Cardiac ventricle fibroblast (primary cell): Measurements from ENCODE around the gene THAP8. TPM values are rescaled to one million over a fixed set of nuclear protein-coding genes. Genes with fewer than 3 reads are reported as not detected.

ENCODE experiments used
- total RNA-seq: library from RNA; depleted of rRNA; stranded (reverse); fragments of >200 nt; gene quantifications from 2 replicates; pipeline ENCODE4 v1.2.3, GENCODE V29; 2015

The THAP8 gene
- 8.9 and 18.3 TPM in 2 replicates for total RNA-seq

GRCh38 chr19:36054119-36054732 is at the start of gene THAP8:
THAP8 (minus strand) TSS chr19:36054285; CDS start chr19:36054217, 68 bp downstream.

GRCh38 chr19:36054733-36055686 is 925 bp upstream of the THAP8 start, which contains the start of gene WDR62:
WDR62 (plus strand) TSS chr19:36054897; CDS start chr19:36054972, 75 bp downstream.

GRCh38 chr19:36032251-36033104 is 21.6 kb downstream of the THAP8 start, which contains the start of gene CLIP3:
CLIP3 (minus strand) TSS chr19:36032873; CDS start chr19:36032357, 516 bp downstream.

DNA sequence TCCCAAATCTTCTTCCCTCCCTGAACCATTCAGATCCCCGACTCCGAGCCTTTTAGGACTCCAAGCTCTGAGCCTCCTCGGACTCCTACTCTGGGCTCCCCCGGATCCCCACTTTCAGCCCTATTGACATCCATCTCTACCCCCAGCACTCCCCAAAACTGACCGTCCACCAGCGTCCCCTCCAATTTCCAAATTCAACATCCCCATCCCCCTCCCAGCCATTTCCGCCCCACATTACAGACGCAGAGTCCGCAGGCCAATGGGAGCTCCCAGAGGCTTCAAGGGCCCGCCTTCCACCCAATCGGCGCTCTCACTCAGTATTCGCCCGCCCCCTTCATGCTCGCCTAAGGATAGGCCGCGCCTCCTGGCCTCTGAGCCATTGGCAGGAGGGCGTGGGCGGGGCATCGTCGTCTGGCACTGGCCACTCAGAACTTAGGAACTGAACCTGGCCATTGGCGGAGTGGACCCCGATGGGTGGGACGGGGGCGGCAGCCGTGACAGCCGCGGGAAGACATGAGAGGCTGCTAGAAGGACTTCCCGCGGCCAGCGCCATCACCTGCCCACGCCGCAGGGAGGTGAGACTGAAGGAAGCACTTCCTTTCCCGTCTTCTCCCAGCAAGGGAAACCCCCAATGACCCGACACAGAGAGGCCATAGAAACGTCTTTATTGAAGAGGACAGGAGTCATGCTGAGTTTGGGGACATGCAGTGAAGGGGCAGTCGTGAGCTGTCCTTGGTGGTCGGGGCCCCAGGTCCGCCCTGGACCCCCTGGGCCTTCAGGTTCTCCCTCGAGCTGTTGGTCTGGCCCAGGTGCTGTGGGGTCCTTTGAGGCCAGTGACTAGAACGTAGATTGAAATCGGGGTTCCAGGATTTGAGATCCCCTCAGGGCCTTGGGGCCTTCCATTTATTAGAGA is 39.8 kb downstream of the THAP8 start, which contains the start of gene ALKBH6:
ALKBH6 (minus strand) TSS at position 202 of the 913 bp plus-strand sequence. CDS start 816 bp downstream, outside the sequence.

GRCh38 chr19:36008336-36008978 is 45.6 kb downstream of the THAP8 start, which contains the start of gene SYNE4:
SYNE4 (minus strand) TSS chr19:36008813; CDS start chr19:36008681, 132 bp downstream.

DNA sequence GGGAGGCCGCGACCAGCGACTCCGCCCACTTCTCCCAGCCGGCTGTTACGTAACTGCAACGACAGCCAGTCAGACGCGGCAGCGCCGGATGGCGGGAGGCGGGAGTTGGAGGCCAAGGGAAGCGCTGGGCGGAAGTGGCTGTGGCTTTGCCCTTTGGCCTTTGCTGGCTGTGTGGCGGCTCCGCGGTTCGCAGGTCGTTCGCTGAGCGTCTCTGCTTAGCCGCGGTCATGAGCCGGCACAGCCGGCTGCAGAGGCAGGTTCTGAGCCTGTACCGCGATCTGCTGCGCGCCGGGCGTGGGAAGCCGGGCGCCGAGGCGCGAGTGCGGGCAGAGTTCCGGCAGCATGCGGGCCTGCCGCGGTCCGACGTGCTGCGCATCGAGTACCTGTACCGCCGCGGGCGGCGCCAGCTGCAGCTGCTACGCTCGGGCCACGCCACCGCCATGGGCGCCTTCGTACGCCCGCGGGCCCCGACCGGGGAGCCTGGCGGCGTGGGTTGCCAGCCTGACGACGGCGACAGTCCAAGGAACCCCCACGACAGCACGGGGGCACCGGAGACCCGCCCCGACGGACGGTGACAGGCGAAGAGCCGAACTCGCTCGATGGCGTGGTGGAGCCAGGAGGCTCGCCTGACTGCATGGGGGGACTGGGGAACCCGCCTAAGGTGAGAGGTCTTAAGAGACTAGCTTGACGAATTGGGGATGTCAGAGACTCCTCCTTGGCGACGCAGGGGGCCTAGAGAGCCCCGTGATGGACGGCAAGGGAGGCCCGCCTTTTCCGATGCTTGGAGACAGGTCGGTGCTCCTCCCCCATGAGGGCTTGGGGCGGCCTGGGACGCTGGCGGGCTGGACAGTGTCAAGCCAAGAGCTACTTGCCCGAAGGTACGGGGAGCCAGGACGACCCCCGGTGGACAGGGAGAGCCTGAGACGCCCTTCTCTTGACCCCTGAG is 58.8 kb downstream of the THAP8 start, which contains the start of gene SDHAF1:
SDHAF1 (plus strand) TSS at position 141 of the 946 bp plus-strand sequence; CDS start at position 228, 87 bp downstream.

Other genes starting within 250 kb of the THAP8 start
- not detected in 2 replicates for gene PRODH2, start 241.4 kb downstream of the THAP8 start, total RNA-seq
- gene NPHS1, start 201.8 kb downstream of the THAP8 start, total RNA-seq, result not detected in 2 replicates
- 0.19 TPM in 1 of 2 replicates, not detected in the other for gene KIRREL2, start 197.4 kb downstream of the THAP8 start, total RNA-seq
- gene APLP1, start 185.7 kb downstream of the THAP8 start, total RNA-seq, result 4.4 and 5.5 TPM in 2 replicates
- gene NFKBID, start 153.7 kb downstream of the THAP8 start, total RNA-seq, result 3.6 and 4.7 TPM in 2 replicates
- gene HCST, start 151.8 kb downstream of the THAP8 start, total RNA-seq, result not detected in 2 replicates
- gene TYROBP, start 146.0 kb downstream of the THAP8 start, total RNA-seq, result not detected in 2 replicates
- gene LRFN3, start 117.9 kb downstream of the THAP8 start, total RNA-seq, result 15.5 and 20.4 TPM in 2 replicates
- gene SDHAF1, start 59.1 kb downstream of the THAP8 start, total RNA-seq, result 31.5 and 37.5 TPM in 2 replicates
- 0.87 TPM in 1 of 2 replicates, not detected in the other for gene SYNE4, start 45.5 kb downstream of the THAP8 start, total RNA-seq
- 17.2 and 20.0 TPM in 2 replicates for gene ALKBH6, start 40.1 kb downstream of the THAP8 start, total RNA-seq
- 27.1 and 34.3 TPM in 2 replicates for gene CLIP3, start 21.4 kb downstream of the THAP8 start, total RNA-seq
- gene WDR62, start 612 bp upstream of the THAP8 start, total RNA-seq, result 0.24 and 0.69 TPM in 2 replicates
- not detected in 2 replicates for gene OVOL3, start 56.9 kb upstream of the THAP8 start, total RNA-seq
- gene POLR2I, start 60.6 kb upstream of the THAP8 start, total RNA-seq, result 24.8 and 28.1 TPM in 2 replicates
- gene TBCB, start 61.2 kb upstream of the THAP8 start, total RNA-seq, result 123 and 134 TPM in 2 replicates
- 190 and 256 TPM in 2 replicates for gene CAPNS1, start 85.8 kb upstream of the THAP8 start, total RNA-seq
- gene COX7A1, start 98.2 kb upstream of the THAP8 start, total RNA-seq, result 10.0 and 10.2 TPM in 2 replicates
- gene ZNF565, start 160.4 kb upstream of the THAP8 start, total RNA-seq, result 3.1 and 4.4 TPM in 2 replicates
- gene ZNF146, start 160.8 kb upstream of the THAP8 start, total RNA-seq, result 51.7 and 73.5 TPM in 2 replicates